RWPE2 (cell line): ENCODE measurements around the gene NUDT1.
A peak's percentile ranks its signal among the peaks of the same experiment; 100 is the strongest.

Experiments used
- ATAC-seq: fragments of 200-7000 bp; cut with Tn5 transposase; 3 replicates; pipeline ENCODE4 v1.9.1; 2021; ENCODE audit warnings: low read depth
- DNase-seq: peaks from one replicate; pipeline ENCODE4 v3.0.0-alpha.2; 2020; ENCODE audit warnings: low spot score
- H3K27ac ChIP-seq: fragments of 450-650 bp; 2 replicates; pipeline ENCODE4 v1.5.1; 2017; ENCODE audit warnings: mild to moderate bottlenecking; ENCODE audit not compliant: poor library complexity, severe bottlenecking
- H3K27me3 ChIP-seq: fragments of 250-450 bp; sonication (Bioruptor Pico); 2 replicates; pipeline ENCODE4 v1.5.1; 2021; ENCODE audit warnings: mild to moderate bottlenecking, moderate library complexity; ENCODE audit not compliant: insufficient read depth, poor library complexity, severe bottlenecking
- H3K36me3 ChIP-seq: fragments of 250-450 bp; sonication (Bioruptor Pico); 2 replicates; pipeline ENCODE4 v1.5.1; 2020; ENCODE audit warnings: low read depth, mild to moderate bottlenecking, moderate library complexity
- H3K4me1 ChIP-seq: fragments of 250-450 bp; sonication (Bioruptor Pico); 2 replicates; pipeline ENCODE4 v1.5.1; 2021; ENCODE audit warnings: mild to moderate bottlenecking, moderate library complexity; ENCODE audit not compliant: insufficient read depth, poor library complexity, severe bottlenecking
- H3K4me3 ChIP-seq: fragments of 250-450 bp; sonication (Bioruptor Pico); 2 replicates; pipeline ENCODE4 v1.5.1; 2021; ENCODE audit warnings: mild to moderate bottlenecking, moderate library complexity; ENCODE audit not compliant: severe bottlenecking
- H3K9me3 ChIP-seq: fragments of 250-450 bp; sonication (Bioruptor Pico); 2 replicates; pipeline ENCODE4 v1.5.1; 2021; ENCODE audit warnings: mild to moderate bottlenecking, moderate library complexity; ENCODE audit not compliant: severe bottlenecking
- CTCF ChIP-seq: fragments of 450-650 bp; IDR thresholded peaks from one replicate; pipeline ENCODE4 v1.5.1; 2017; ENCODE audit warnings: mild to moderate bottlenecking, moderate library complexity; ENCODE audit not compliant: poor library complexity, severe bottlenecking

The NUDT1 gene

DNA sequence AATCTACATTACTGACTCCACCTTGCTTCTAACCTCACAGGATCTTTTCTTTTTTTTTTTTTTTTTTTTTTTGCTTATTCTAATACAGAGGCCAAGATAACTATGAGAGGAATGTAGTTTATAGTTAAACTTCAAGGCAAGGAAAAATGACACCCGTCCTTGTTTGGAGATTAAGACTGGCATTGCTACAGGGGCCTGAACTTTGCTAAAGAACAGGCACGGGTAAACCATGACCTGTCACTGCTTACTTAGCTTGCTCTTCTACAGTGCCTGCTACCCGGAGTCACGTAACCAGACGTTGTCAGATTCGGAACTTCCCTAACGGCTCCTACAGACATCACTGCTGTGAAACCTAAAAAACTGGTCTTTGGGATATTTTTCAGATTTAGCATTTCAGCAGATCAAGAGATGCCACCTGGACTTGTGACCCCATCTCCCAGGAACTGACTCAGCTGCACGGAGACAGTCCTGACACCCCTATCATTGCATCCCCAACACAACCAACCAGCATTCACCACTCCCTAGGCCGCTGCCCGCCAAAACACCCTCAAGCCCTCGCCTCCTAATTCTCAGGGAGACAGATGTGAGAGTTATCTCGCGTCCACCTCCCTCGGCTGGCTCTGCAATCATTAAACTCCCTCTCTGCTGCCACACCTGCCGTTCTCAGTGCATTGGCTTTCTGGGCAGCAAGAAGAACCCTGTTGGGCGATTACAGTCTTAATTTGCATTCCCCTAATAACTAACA, 36.8 kb upstream of the NUDT1 start:
- no peak overlapping the region for H3K27ac ChIP-seq
- ATAC-seq (no peak), DNase-seq (no peak)
- H3K36me3 ChIP-seq = peaks cover 33% of the 10 kb centered on the region
- H3K27me3 ChIP-seq = no peaks in the 10 kb centered on the region
- TF ChIP-seq CTCF = no peak
- no peaks in the 10 kb centered on the region for H3K9me3 ChIP-seq
- H3K4me3 ChIP-seq = no peak overlapping the region
- no peaks in the 10 kb centered on the region for H3K4me1 ChIP-seq

DNA sequence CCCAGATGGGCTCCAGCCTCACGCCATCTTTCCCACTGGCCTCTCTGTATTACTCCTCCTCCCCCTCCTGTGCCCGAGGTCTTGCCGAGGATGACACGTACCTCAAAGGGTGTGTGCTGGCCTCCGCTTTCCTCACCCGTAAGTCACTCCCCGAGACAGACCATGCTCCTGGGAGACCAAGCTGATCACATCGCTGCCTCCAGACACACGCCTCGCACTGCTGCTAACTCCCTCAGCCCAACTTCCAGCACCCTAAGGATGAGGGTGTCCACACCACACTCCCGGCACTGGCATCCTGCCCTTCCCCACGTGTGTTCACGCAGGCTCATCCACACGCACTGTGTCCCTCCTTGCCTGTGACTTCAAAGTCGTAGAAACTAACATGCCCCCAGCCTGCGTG, 33.3 kb upstream of the NUDT1 start:
- Histone ChIP-seq H3K27ac (no peak overlapping the region), H3K36me3 (peaks cover 51% of the 10 kb centered on the region), H3K4me1 (no peaks in the 10 kb centered on the region), H3K9me3 (no peaks in the 10 kb centered on the region), H3K27me3 (no peaks in the 10 kb centered on the region), H3K4me3 (no peak overlapping the region)
- DNase-seq (peak; percentile 34), ATAC-seq (no peak)
- TF ChIP-seq CTCF = no peak

- peaks cover 54% of the 10 kb centered on the region for H3K36me3 ChIP-seq
- H3K4me3 ChIP-seq = no peak overlapping the region
- no peak overlapping the region for H3K27ac ChIP-seq
- no peaks in the 10 kb centered on the region for H3K9me3 ChIP-seq
- peak; percentile 58 for TF ChIP-seq CTCF
- no peaks in the 10 kb centered on the region for H3K27me3 ChIP-seq
- DNase-seq (peak; percentile 58), ATAC-seq (peak; percentile 65; the same call in 1 of the 3 replicates)
- no peaks in the 10 kb centered on the region for H3K4me1 ChIP-seq
Observed at GRCh38 chr7:2209146-2209960, 32.7 kb upstream of the NUDT1 start.

GRCh38 chr7:2209961-2210323, 32.1 kb upstream of the NUDT1 start:
- H3K27me3 ChIP-seq = no peaks in the 10 kb centered on the region
- no peak overlapping the region for H3K4me3 ChIP-seq
- H3K4me1 ChIP-seq = no peaks in the 10 kb centered on the region
- H3K9me3 ChIP-seq = no peaks in the 10 kb centered on the region
- TF ChIP-seq CTCF = no peak
- H3K36me3 ChIP-seq = peaks cover 60% of the 10 kb centered on the region
- no peak overlapping the region for H3K27ac ChIP-seq
- no peak for ATAC-seq
- DNase-seq = peak; percentile 18
